Type B pancreatic cell (in vitro differentiated cells): ENCODE results near the gene CTSF. TPM values are rescaled to one million over a fixed set of nuclear protein-coding genes. Genes with fewer than 3 reads are reported as not detected.

Experiments used
- DNase-seq: peaks from one replicate; pipeline ENCODE4 v3.0.0; 2021; ENCODE audit warnings: mixed read lengths; ENCODE audit not compliant: unreplicated experiment; ENCODE audit errors: extremely low spot score
- H3K27ac Mint-ChIP-seq: 2 replicates; pipeline ENCODE4 v1.8.0; 2021; ENCODE audit warnings: mild to moderate bottlenecking, mixed read lengths
- H3K27me3 Mint-ChIP-seq: 2 replicates; pipeline ENCODE4 v1.8.0; 2021; ENCODE audit warnings: mixed read lengths
- H3K36me3 Mint-ChIP-seq: 2 replicates; pipeline ENCODE4 v1.8.0; 2021; ENCODE audit warnings: mixed read lengths
- H3K4me1 Mint-ChIP-seq: one replicate; pipeline ENCODE4 v1.8.0; 2021; ENCODE audit warnings: mixed read lengths; ENCODE audit not compliant: unreplicated experiment
- H3K4me3 Mint-ChIP-seq: 2 replicates; pipeline ENCODE4 v1.8.0; 2021; ENCODE audit warnings: mild to moderate bottlenecking, mixed read lengths
- H3K9me3 Mint-ChIP-seq: 2 replicates; pipeline ENCODE4 v1.8.0; 2021; ENCODE audit warnings: mixed read lengths
- total RNA-seq: library from RNA; stranded (reverse); gene quantifications from 2 replicates; pipeline ENCODE4 v1.2.1, GENCODE V29; 2021; ENCODE audit warnings: low replicate concordance
- TF ChIP-seq, protein P1 (sequence below): fragments of 200-600 bp; sonication (generic); conservative IDR thresholded peaks from 2 replicates; pipeline ENCODE4 v1.5.0; 2021; ENCODE audit warnings: antibody characterized with exemption, mild to moderate bottlenecking

CTSF gene
- total RNA-seq, 1 donor from 2014 or later = not detected

GRCh38 chr11:66550887-66551286 lies 17.5 kb downstream of the CTSF start:
- H3K27ac Mint-ChIP-seq = no peak overlapping the region
- TF ChIP-seq, protein P1, sequence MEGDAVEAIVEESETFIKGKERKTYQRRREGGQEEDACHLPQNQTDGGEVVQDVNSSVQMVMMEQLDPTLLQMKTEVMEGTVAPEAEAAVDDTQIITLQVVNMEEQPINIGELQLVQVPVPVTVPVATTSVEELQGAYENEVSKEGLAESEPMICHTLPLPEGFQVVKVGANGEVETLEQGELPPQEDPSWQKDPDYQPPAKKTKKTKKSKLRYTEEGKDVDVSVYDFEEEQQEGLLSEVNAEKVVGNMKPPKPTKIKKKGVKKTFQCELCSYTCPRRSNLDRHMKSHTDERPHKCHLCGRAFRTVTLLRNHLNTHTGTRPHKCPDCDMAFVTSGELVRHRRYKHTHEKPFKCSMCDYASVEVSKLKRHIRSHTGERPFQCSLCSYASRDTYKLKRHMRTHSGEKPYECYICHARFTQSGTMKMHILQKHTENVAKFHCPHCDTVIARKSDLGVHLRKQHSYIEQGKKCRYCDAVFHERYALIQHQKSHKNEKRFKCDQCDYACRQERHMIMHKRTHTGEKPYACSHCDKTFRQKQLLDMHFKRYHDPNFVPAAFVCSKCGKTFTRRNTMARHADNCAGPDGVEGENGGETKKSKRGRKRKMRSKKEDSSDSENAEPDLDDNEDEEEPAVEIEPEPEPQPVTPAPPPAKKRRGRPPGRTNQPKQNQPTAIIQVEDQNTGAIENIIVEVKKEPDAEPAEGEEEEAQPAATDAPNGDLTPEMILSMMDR = no peak
- no peaks in the 10 kb centered on the region for H3K36me3 Mint-ChIP-seq
- peaks cover 20% of the 10 kb centered on the region for H3K4me1 Mint-ChIP-seq
- peaks cover 9% of the 10 kb centered on the region for H3K27me3 Mint-ChIP-seq
- no peak overlapping the region for H3K4me3 Mint-ChIP-seq
- no peak for DNase-seq
- no peaks in the 10 kb centered on the region for H3K9me3 Mint-ChIP-seq

- TF ChIP-seq, protein P1 = no peak
- Mint-ChIP-seq H3K4me3 (no peak overlapping the region), H3K9me3 (no peaks in the 10 kb centered on the region), H3K27ac (no peak overlapping the region), H3K27me3 (peaks cover 9% of the 10 kb centered on the region), H3K4me1 (peaks cover 25% of the 10 kb centered on the region), H3K36me3 (no peaks in the 10 kb centered on the region)
- DNase-seq = no peak
These were observed 18.7 kb downstream of the CTSF start for GRCh38 chr11:66549696-66550095.

DNA sequence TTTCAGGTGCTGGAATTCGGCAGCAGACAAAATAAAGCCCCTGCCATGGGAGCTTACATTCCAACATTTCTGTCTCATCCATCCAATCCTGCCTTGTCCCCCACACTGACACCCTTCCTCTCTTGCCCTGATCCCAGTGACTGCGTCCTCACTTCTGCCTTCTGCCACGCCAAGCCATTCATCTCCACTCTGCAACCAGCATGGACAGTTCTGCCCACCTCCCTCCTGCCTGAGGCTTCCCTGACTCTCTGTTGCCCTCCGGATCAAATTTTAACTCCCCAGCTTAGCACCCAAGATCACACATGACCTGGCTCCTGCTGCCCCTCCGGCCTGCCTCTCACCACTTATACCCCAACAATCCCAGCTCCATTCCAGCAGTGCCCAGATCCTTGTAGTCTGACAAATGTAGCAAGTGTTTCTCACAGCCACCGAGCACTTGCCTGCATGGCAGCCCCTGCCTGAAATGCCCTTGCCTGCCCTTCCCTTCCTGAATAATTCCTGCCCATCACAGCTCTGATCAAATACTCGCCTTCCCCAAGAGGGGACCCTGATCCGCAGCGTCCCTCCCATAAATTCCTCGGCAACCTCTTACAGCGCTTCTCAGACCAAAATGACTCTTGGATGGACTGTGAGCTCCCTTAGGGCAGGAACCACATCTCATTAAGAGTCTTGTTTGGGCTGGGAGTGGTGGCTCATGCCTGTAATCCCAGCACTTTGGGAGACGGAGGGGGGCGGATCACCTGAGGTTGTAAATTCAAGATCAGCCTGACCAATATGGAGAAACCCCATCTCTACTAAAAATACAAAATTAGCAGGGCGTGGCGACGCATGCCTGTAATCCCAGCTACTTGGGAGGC lies 19.4 kb downstream of the CTSF start:
- peaks cover 9% of the 10 kb centered on the region for H3K27me3 Mint-ChIP-seq
- peak overlapping the region; percentile 17 for H3K27ac Mint-ChIP-seq
- H3K9me3 Mint-ChIP-seq = no peaks in the 10 kb centered on the region
- H3K4me3 Mint-ChIP-seq = peak overlapping the region; percentile 55
- TF ChIP-seq, protein P1 = no peak
- no peaks in the 10 kb centered on the region for H3K36me3 Mint-ChIP-seq
- no peak for DNase-seq
- H3K4me1 Mint-ChIP-seq = peaks cover 29% of the 10 kb centered on the region

DNA sequence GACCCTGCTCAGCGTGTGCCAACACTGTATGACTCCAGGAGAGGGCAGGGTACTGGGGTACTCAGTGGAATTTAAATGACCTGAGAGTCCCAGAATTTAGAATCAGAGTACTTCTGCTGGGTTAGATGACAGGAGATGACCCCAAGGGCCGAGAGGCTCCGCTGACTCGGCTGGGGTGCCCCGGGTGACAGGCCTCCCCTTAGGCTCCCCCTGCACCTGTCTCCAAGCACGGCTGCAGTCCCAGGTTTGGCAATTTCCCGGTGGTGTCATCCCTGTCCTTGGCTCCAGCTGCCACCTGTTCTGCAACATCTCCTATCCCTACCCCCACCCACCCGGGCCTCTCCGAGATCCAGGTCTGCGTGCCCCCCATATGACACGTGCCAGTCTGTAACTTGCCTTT lies 20.4 kb downstream of the CTSF start:
- Mint-ChIP-seq H3K36me3 (no peaks in the 10 kb centered on the region), H3K4me1 (peaks cover 35% of the 10 kb centered on the region), H3K27me3 (peaks cover 9% of the 10 kb centered on the region), H3K27ac (peak overlapping the region; percentile 17), H3K9me3 (no peaks in the 10 kb centered on the region), H3K4me3 (peak overlapping the region; percentile 55)
- TF ChIP-seq, protein P1 = no peak
- DNase-seq = no peak

DNA sequence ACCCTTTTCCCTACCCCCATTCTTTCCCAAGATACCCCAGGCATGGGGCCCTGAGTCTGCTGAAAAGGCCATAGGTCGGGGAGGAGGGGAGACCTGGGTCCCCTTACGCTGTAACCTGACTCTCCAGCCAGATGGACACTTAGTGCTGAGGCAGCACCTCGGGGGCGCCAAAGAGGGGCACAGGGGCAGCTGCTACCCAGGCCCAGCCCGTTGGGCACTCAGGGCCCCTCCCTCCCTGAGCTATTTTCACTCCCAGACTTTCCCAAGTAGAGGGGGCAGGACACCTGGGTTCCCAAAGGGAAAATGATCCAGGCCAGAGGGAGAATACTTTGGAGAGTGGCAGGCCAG lies 20.8 kb downstream of the CTSF start:
- Mint-ChIP-seq H3K9me3 (no peaks in the 10 kb centered on the region), H3K4me3 (no peak overlapping the region), H3K27ac (no peak overlapping the region), H3K36me3 (peaks cover under 1% of the 10 kb centered on the region), H3K27me3 (peaks cover 9% of the 10 kb centered on the region), H3K4me1 (peaks cover 36% of the 10 kb centered on the region)
- DNase-seq = no peak
- TF ChIP-seq, protein P1 = no peak
